Measurements from ENCODE around the gene TINAG.

TINAG gene

GRCh38 chr6:54308289-54308985 is at the start of gene TINAG:
TSS of gene TINAG (plus strand) at chr6:54308441. CDS start at chr6:54308551, 110 bp downstream.
- DNase-seq: no peak

- DNase-seq: no peak
These were observed 48.2 kb upstream of the TINAG start for GRCh38 chr6:54260025-54260424.

- no peak for DNase-seq
These were observed 45.7 kb upstream of the TINAG start for GRCh38 chr6:54262499-54262898.

- no peak for DNase-seq
These were observed 45.3 kb upstream of the TINAG start for GRCh38 chr6:54262971-54263370.

- DNase-seq: no peak
These were observed 43.5 kb upstream of the TINAG start for GRCh38 chr6:54264581-54265272.

GRCh38 chr6:54266400-54266923 is 41.8 kb upstream of the TINAG start:
- no peak for DNase-seq

GRCh38 chr6:54267798-54268197 is 40.4 kb upstream of the TINAG start:
- peak; percentile 39 for DNase-seq

GRCh38 chr6:54273214-54273820 is 34.9 kb upstream of the TINAG start:
- DNase-seq: no peak

- DNase-seq: no peak
These were observed 33.9 kb upstream of the TINAG start for GRCh38 chr6:54274383-54274782.

- DNase-seq: no peak
These were observed 26.1 kb upstream of the TINAG start for GRCh38 chr6:54282186-54282585.

- no peak for DNase-seq
These were observed 23.9 kb upstream of the TINAG start for GRCh38 chr6:54284161-54284860.

- DNase-seq: no peak
These were observed 22.6 kb upstream of the TINAG start for GRCh38 chr6:54285595-54285994.

GRCh38 chr6:54286141-54286540 is 22.1 kb upstream of the TINAG start:
- DNase-seq: no peak

- no peak for DNase-seq
These were observed 19.8 kb upstream of the TINAG start for GRCh38 chr6:54288474-54288873.

GRCh38 chr6:54289426-54289825 is 18.8 kb upstream of the TINAG start:
- DNase-seq: no peak

GRCh38 chr6:54291146-54291545 is 17.1 kb upstream of the TINAG start:
- DNase-seq: no peak

GRCh38 chr6:54291738-54292137 is 16.5 kb upstream of the TINAG start:
- no peak for DNase-seq

- DNase-seq: no peak
These were observed 13.2 kb upstream of the TINAG start for GRCh38 chr6:54294965-54295532.

GRCh38 chr6:54299542-54300269 is 8.5 kb upstream of the TINAG start:
- DNase-seq: no peak

- DNase-seq: no peak
These were observed 6.5 kb upstream of the TINAG start for GRCh38 chr6:54301770-54302169.

GRCh38 chr6:54307439-54307910 is 766 bp upstream of the TINAG start:
- DNase-seq: no peak

GRCh38 chr6:54308986-54309315 is 710 bp downstream of the TINAG start:
- DNase-seq: no peak

All from RPMI8226 (cell line).